ENCODE results near the gene CASQ2.

GRCh38 chr1:115771094-115771846, 2.8 kb upstream of the CASQ2 start:
- TF ChIP-seq CTCF (IDR thresholded peaks at IDR 0.05; ENCODE audit: poor library complexity), result no peak
- TF ChIP-seq EZH2 (IDR thresholded peaks at IDR 0.05; ENCODE audit: borderline replicate concordance), result no peak

Measured in hepatocyte (in vitro differentiated cells).